ENCODE measurements around the gene ADGRA3.

The ADGRA3 gene

GRCh38 chr4:22524895-22525294 is 9.0 kb upstream of the ADGRA3 start:
- no peak for DNase-seq (ENCODE audit: low read depth in 1 of 2, low spot score in 1 of 2)
- no peak for TF ChIP-seq JUND (IDR thresholded peaks at IDR 0.05; ENCODE audit: low read depth)
- in situ Hi-C loops (cut with HindIII; ENCODE audit: low pct_unique_long_range_greater_than_20kb, low sequenced_read_pairs): no loop called here

DNA sequence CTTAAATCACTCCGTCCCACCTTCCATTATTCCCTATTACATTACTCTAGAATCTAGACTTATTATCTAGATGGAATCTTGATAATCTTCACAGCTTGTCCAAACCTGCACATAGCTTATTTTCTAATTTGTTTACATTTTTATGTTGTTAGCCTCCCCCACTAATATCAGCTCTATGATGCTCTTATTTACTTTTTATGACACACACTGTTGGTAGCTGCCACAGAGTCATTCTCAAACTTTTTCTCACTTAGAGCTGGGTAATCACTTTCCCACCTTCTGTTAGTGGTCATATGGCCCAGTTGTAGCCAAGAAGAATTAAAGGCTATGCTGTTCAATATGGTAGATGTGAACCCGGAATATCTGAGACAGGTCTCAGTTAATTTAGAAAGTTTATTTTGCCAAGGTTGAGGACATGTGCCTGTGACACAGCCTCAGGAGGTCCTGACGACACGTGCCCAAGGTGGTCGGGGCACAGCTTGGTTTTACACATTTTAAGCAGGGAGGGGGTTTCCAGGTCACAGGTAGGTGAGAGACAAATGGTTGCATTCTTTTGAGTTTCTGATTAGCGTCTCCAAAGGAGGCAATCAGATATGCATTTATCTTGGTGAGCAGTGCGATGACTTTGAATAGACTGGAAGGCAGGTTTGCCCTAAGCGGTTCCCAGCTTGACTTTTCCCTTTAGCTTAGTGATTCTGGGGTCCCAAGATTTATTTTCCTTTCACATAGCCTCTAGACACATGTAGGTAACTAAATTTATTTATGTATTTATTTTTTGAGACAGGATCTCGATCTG is 7.0 kb upstream of the ADGRA3 start:
- no peak for TF ChIP-seq JUND (IDR thresholded peaks at IDR 0.05; ENCODE audit: low read depth)
- in situ Hi-C loops (cut with HindIII; ENCODE audit: low pct_unique_long_range_greater_than_20kb, low sequenced_read_pairs): no loop called here

GRCh38 chr4:22522206-22522605 is 6.3 kb upstream of the ADGRA3 start:
- no peak for TF ChIP-seq JUND (IDR thresholded peaks at IDR 0.05; ENCODE audit: low read depth)
- in situ Hi-C loops (cut with HindIII; ENCODE audit: low pct_unique_long_range_greater_than_20kb, low sequenced_read_pairs): no loop called here
- DNase-seq (ENCODE audit: low read depth in 1 of 2, low spot score in 1 of 2): peak; percentile 10 to 49

More for the DNA sequence above, 7.0 kb upstream of the ADGRA3 start:
- no peak for DNase-seq (ENCODE audit: low read depth in 1 of 2, low spot score in 1 of 2)

GRCh38 chr4:22521240-22521639 is 5.4 kb upstream of the ADGRA3 start:
- TF ChIP-seq JUND (IDR thresholded peaks at IDR 0.05; ENCODE audit: low read depth): no peak
- DNase-seq (ENCODE audit: low read depth in 1 of 2, low spot score in 1 of 2): no peak
- in situ Hi-C loops (cut with HindIII; ENCODE audit: low pct_unique_long_range_greater_than_20kb, low sequenced_read_pairs): no loop called here

DNA sequence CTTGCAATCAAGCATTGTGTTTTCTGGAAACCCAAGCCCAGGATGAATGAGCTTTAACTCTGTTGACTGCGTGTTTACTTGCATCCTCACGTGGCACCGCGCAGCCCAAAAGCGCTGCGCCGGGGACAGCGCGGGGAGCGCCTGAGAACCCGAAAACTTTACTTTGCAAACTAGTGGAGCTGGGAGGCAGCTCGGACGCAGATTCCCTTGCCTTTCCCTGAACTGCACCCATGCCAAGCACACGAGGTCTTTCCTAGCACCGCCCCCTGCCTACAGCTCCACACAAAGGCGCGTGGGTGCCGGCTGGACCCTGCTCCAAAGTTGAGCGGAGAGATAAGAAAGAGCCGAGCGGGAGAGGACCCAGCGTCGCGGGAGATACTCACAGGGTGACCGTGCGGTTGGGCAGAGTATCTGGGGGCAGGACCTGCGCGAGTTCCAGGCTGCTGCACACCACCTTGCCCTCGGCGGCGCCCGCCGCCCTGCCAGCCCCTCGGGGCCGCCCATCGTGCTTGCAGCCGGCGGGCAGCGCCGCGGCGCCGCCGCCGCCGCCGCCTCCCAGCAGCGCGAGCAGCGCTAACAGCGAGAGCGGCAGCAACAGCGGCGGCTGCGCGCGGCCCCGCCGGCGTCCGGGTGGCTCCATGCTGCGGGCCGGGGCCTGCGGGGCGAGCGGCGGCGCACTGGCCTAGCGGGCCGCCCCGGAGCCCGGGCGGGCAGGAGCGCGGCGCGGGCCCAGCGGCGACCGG is 550 bp downstream of the ADGRA3 start:
- in situ Hi-C loops (cut with HindIII; ENCODE audit: low pct_unique_long_range_greater_than_20kb, low sequenced_read_pairs): no loop called here
- no peak for TF ChIP-seq JUND (IDR thresholded peaks at IDR 0.05; ENCODE audit: low read depth)
- peak; percentile 49 to 63 for DNase-seq (ENCODE audit: low read depth in 1 of 2, low spot score in 1 of 2)

DNA sequence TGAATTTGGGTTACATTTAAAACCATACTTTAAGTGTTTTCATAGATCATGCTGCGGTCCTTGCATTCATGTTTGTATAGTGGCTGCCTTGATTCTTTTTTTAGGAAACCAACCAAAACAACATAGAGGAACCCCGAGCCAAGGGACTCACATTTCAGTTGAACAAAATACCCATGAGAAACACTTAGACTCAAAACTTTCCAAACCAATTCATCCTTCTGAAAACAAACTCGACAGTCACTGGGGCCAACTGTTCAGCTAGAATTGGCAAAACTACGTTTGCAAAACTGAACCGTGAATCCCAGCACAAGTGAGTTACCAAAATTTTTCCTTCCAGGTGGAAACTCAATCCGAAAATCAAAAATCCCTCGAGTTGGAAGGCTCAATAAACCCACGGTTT is 1.4 kb downstream of the ADGRA3 start:
- in situ Hi-C loops (cut with HindIII; ENCODE audit: low pct_unique_long_range_greater_than_20kb, low sequenced_read_pairs): no loop called here
- TF ChIP-seq JUND (IDR thresholded peaks at IDR 0.05; ENCODE audit: low read depth): no peak
- no peak for DNase-seq (ENCODE audit: low read depth in 1 of 2, low spot score in 1 of 2)

- DNase-seq (ENCODE audit: low read depth in 1 of 2, low spot score in 1 of 2): no peak
- in situ Hi-C loops (cut with HindIII; ENCODE audit: low pct_unique_long_range_greater_than_20kb, low sequenced_read_pairs): no loop called here
- TF ChIP-seq JUND (IDR thresholded peaks at IDR 0.05; ENCODE audit: low read depth): no peak
Measured at GRCh38 chr4:22514001-22514400, 1.9 kb downstream of the ADGRA3 start.

GRCh38 chr4:22512306-22512705 is 3.6 kb downstream of the ADGRA3 start:
- no peak for TF ChIP-seq JUND (IDR thresholded peaks at IDR 0.05; ENCODE audit: low read depth)
- DNase-seq (ENCODE audit: low read depth in 1 of 2, low spot score in 1 of 2): no peak
- in situ Hi-C loops (cut with HindIII; ENCODE audit: low pct_unique_long_range_greater_than_20kb, low sequenced_read_pairs): no loop called here

- TF ChIP-seq JUND (IDR thresholded peaks at IDR 0.05; ENCODE audit: low read depth): no peak
- in situ Hi-C loops (cut with HindIII; ENCODE audit: low pct_unique_long_range_greater_than_20kb, low sequenced_read_pairs): no loop called here
Measured at GRCh38 chr4:22510750-22511149, 5.1 kb downstream of the ADGRA3 start.

GRCh38 chr4:22508376-22508775 is 7.5 kb downstream of the ADGRA3 start:
- no peak for DNase-seq (ENCODE audit: low read depth in 1 of 2, low spot score in 1 of 2)
- TF ChIP-seq JUND (IDR thresholded peaks at IDR 0.05; ENCODE audit: low read depth): no peak
- in situ Hi-C loops (cut with HindIII; ENCODE audit: low pct_unique_long_range_greater_than_20kb, low sequenced_read_pairs): no loop called here

More at GRCh38 chr4:22510750-22511149, 5.1 kb downstream of the ADGRA3 start:
- no peak for DNase-seq (ENCODE audit: low read depth in 1 of 2, low spot score in 1 of 2)

- in situ Hi-C loops (cut with HindIII; ENCODE audit: low pct_unique_long_range_greater_than_20kb, low sequenced_read_pairs): no loop called here
- no peak for DNase-seq (ENCODE audit: low read depth in 1 of 2, low spot score in 1 of 2)
- TF ChIP-seq JUND (IDR thresholded peaks at IDR 0.05; ENCODE audit: low read depth): no peak
Measured at GRCh38 chr4:22504922-22505321, 10.9 kb downstream of the ADGRA3 start.

GRCh38 chr4:22504447-22504846 is 11.4 kb downstream of the ADGRA3 start:
- in situ Hi-C loops (cut with HindIII; ENCODE audit: low pct_unique_long_range_greater_than_20kb, low sequenced_read_pairs): no loop called here
- TF ChIP-seq JUND (IDR thresholded peaks at IDR 0.05; ENCODE audit: low read depth): no peak
- DNase-seq (ENCODE audit: low read depth in 1 of 2, low spot score in 1 of 2): no peak
